GM12878 (cell line): Measurements from ENCODE around the gene SLC16A10. TPM values are rescaled to one million over a fixed set of nuclear protein-coding genes. Genes with fewer than 3 reads are reported as not detected.

Experiments
- CREB1 ChIP-seq: IDR thresholded peaks from 2 replicates; pipeline ENCODE4 v1.6.1; 2012; ENCODE audit warnings: low read depth, mild to moderate bottlenecking, inconsistent platforms
- HDAC2 ChIP-seq: fragments of 200-600 bp; sonication (generic); IDR thresholded peaks from 2 replicates; pipeline ENCODE4 v1.6.1; 2017
- IRF4 ChIP-seq: IDR thresholded peaks from 2 replicates; pipeline ENCODE4 v1.6.1; 2011; ENCODE audit warnings: low read depth, low read length
- JUND ChIP-seq: IDR thresholded peaks from 2 replicates; pipeline ENCODE4 v1.6.1; 2012; ENCODE audit warnings: low read depth, mild to moderate bottlenecking, low read length, improper control_type of control experiment, moderate library complexity
- MTA2 ChIP-seq: fragments of 450-650 bp; IDR thresholded peaks from 2 replicates; pipeline ENCODE4 v1.6.1; 2016; ENCODE audit warnings: low read depth, mild to moderate bottlenecking, moderate library complexity
- NR2C1 ChIP-seq: fragments of 450-650 bp; IDR thresholded peaks from 2 replicates; pipeline ENCODE4 v1.6.1; 2017; ENCODE audit warnings: antibody characterized with exemption, mild to moderate bottlenecking, moderate library complexity
- POLR2AphosphoS2 ChIP-seq: IDR thresholded peaks from 2 replicates; pipeline ENCODE4 v1.6.1; 2011; ENCODE audit warnings: low read depth, mild to moderate bottlenecking, low read length, improper control_type of control experiment, moderate library complexity
- RAD21 ChIP-seq: IDR thresholded peaks from 2 replicates; pipeline ENCODE4 v1.6.1; 2011; ENCODE audit warnings: mild to moderate bottlenecking, low read depth, low read length, moderate library complexity; ENCODE audit not compliant: insufficient read depth
- RELA ChIP-seq: fragments of 450-650 bp; IDR thresholded peaks from 2 replicates; pipeline ENCODE4 v1.8.0; 2014; ENCODE audit warnings: borderline replicate concordance; ENCODE audit not compliant: partially characterized antibody
- SIN3A ChIP-seq: IDR thresholded peaks from 2 replicates; pipeline ENCODE4 v1.6.1; 2012; ENCODE audit warnings: low read depth, low read length, improper control_type of control experiment
- SMC3 ChIP-seq: IDR thresholded peaks from 2 replicates; pipeline ENCODE4 v1.6.1; 2011; ENCODE audit warnings: low read length, improper control_type of control experiment, borderline replicate concordance
- SREBF2 ChIP-seq: IDR thresholded peaks from 2 replicates; pipeline ENCODE4 v1.6.1; 2012; ENCODE audit warnings: mild to moderate bottlenecking, low read length
- TCF3 ChIP-seq: IDR thresholded peaks from 2 replicates; pipeline ENCODE4 v1.6.1; 2012; ENCODE audit warnings: low read depth, mild to moderate bottlenecking, low read length, borderline replicate concordance; ENCODE audit not compliant: insufficient read depth
- polyA plus RNA-seq, 11 experiments: library from polyadenylated mRNA; depleted of rRNA in 4 of 11; unstranded in 6 of 11; stranded (reverse) in 5 of 11; fragments of >200 nt; fragmentation: Nextera tagmentation in 4 of 11; fragmentation: Illumina TruSeq in 1 of 11; extraction: Ambion mirVana in 4 of 11; extraction: Trizol in 1 of 11; gene quantifications; 1 replicate in 1 of 11; 2 replicates in 10 of 11; pipeline versions ENCODE4 v1.2.1 to v1.2.3, GENCODE V29; 2011 to 2016; ENCODE audit warnings: inconsistent platforms in 2 of 11, missing spikeins in 2 of 11, low read depth in 1 of 11
- total RNA-seq, 4 experiments: library from RNA; depleted of rRNA in 3 of 4; stranded (reverse); fragments of >200 nt in 3 of 4; fragmentation: Illumina TruSeq in 1 of 4; extraction: Trizol in 1 of 4; gene quantifications; 2 replicates each; pipeline versions ENCODE4 v1.2.1 to v1.2.3, GENCODE V29; 2013 to 2021
- TF ChIP-seq, protein P1 (sequence below): IDR thresholded peaks from 2 replicates; pipeline ENCODE4 v1.6.1; 2012; ENCODE audit warnings: low read depth, low read length, improper control_type of control experiment
- TF ChIP-seq, protein P2 (sequence below): IDR thresholded peaks from 2 replicates; pipeline ENCODE4 v1.6.1; 2012; ENCODE audit warnings: low read depth, low read length, improper control_type of control experiment
- TF ChIP-seq, protein P3 (sequence below): fragments of 450-650 bp; IDR thresholded peaks from 2 replicates; pipeline ENCODE4 v1.6.1; 2017; ENCODE audit warnings: mild to moderate bottlenecking, low read depth, inconsistent platforms; ENCODE audit not compliant: poor library complexity, severe bottlenecking
- TF ChIP-seq, protein P4 (sequence below): fragments of 450-650 bp; formaldehyde crosslinking; IDR thresholded peaks from 2 replicates; pipeline ENCODE4 v1.5.0; 2022; ENCODE audit warnings: mild to moderate bottlenecking, missing genetic modification characterization
- TF ChIP-seq, protein P5 (sequence below): fragments of 450-650 bp; IDR thresholded peaks from 2 replicates; pipeline ENCODE4 v1.6.1; 2018; ENCODE audit warnings: mild to moderate bottlenecking, low read depth, moderate library complexity; ENCODE audit not compliant: partially characterized antibody

SLC16A10 gene
- total and polyA plus RNA-seq, 10 of the 15 experiments (the other 5 are each of a cell fraction or from before 2014, with no cell fraction given) = 2.3 to 19.0 (median 8.0) TPM

DNA sequence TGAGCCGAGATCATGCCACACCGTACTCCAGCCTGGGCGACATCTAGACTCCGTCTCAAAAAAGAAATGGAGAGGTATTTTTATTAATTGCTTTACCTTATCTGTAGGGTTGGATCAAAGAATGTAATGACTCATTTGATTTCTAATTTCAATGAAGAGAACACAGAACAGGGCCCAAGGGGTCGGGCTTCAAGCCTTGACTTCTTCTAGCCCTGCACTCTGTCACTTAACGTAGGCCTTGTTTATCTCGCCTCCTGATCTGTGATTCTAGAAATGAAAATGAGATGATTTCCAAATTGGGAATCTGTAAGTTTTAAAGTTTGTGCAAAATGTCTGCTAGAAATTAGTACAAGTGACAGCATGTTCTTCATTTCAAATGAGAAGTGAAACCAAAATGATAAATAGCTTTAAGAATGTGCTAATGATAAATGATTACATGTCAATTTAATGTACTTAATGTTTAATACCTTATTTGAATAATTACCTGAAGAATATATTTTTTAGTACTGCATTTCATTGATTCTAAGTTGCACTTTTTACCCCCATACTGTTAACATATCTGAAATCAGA is 180.5 kb downstream of the SLC16A10 start (continued):
- TF ChIP-seq, protein P1, sequence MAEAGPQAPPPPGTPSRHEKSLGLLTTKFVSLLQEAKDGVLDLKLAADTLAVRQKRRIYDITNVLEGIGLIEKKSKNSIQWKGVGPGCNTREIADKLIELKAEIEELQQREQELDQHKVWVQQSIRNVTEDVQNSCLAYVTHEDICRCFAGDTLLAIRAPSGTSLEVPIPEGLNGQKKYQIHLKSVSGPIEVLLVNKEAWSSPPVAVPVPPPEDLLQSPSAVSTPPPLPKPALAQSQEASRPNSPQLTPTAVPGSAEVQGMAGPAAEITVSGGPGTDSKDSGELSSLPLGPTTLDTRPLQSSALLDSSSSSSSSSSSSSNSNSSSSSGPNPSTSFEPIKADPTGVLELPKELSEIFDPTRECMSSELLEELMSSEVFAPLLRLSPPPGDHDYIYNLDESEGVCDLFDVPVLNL = no peak
- TF ChIP-seq TCF3 = no peak
- TF ChIP-seq MTA2 = peak; percentile 86
- TF ChIP-seq RAD21 = no peak
- TF ChIP-seq, protein P2, sequence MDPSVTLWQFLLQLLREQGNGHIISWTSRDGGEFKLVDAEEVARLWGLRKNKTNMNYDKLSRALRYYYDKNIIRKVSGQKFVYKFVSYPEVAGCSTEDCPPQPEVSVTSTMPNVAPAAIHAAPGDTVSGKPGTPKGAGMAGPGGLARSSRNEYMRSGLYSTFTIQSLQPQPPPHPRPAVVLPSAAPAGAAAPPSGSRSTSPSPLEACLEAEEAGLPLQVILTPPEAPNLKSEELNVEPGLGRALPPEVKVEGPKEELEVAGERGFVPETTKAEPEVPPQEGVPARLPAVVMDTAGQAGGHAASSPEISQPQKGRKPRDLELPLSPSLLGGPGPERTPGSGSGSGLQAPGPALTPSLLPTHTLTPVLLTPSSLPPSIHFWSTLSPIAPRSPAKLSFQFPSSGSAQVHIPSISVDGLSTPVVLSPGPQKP = no peak
- TF ChIP-seq HDAC2 = no peak
- TF ChIP-seq RELA = no peak
- TF ChIP-seq SMC3 = no peak
- TF ChIP-seq IRF4 = no peak
- no peak for TF ChIP-seq SREBF2
- TF ChIP-seq, protein P3, sequence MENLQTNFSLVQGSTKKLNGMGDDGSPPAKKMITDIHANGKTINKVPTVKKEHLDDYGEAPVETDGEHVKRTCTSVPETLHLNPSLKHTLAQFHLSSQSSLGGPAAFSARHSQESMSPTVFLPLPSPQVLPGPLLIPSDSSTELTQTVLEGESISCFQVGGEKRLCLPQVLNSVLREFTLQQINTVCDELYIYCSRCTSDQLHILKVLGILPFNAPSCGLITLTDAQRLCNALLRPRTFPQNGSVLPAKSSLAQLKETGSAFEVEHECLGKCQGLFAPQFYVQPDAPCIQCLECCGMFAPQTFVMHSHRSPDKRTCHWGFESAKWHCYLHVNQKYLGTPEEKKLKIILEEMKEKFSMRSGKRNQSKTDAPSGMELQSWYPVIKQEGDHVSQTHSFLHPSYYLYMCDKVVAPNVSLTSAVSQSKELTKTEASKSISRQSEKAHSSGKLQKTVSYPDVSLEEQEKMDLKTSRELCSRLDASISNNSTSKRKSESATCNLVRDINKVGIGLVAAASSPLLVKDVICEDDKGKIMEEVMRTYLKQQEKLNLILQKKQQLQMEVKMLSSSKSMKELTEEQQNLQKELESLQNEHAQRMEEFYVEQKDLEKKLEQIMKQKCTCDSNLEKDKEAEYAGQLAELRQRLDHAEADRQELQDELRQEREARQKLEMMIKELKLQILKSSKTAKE = no peak
- TF ChIP-seq JUND = no peak
- TF ChIP-seq, protein P4, sequence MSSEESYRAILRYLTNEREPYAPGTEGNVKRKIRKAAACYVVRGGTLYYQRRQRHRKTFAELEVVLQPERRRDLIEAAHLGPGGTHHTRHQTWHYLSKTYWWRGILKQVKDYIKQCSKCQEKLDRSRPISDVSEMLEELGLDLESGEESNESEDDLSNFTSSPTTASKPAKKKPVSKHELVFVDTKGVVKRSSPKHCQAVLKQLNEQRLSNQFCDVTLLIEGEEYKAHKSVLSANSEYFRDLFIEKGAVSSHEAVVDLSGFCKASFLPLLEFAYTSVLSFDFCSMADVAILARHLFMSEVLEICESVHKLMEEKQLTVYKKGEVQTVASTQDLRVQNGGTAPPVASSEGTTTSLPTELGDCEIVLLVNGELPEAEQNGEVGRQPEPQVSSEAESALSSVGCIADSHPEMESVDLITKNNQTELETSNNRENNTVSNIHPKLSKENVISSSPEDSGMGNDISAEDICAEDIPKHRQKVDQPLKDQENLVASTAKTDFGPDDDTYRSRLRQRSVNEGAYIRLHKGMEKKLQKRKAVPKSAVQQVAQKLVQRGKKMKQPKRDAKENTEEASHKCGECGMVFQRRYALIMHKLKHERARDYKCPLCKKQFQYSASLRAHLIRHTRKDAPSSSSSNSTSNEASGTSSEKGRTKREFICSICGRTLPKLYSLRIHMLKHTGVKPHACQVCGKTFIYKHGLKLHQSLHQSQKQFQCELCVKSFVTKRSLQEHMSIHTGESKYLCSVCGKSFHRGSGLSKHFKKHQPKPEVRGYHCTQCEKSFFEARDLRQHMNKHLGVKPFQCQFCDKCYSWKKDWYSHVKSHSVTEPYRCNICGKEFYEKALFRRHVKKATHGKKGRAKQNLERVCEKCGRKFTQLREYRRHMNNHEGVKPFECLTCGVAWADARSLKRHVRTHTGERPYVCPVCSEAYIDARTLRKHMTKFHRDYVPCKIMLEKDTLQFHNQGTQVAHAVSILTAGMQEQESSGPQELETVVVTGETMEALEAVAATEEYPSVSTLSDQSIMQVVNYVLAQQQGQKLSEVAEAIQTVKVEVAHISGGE (CRISPR knock-in tag) = no peak
- TF ChIP-seq SIN3A = no peak
- no peak for TF ChIP-seq CREB1
- no peak for TF ChIP-seq POLR2AphosphoS2
- TF ChIP-seq NR2C1 = no peak
- TF ChIP-seq, protein P5, sequence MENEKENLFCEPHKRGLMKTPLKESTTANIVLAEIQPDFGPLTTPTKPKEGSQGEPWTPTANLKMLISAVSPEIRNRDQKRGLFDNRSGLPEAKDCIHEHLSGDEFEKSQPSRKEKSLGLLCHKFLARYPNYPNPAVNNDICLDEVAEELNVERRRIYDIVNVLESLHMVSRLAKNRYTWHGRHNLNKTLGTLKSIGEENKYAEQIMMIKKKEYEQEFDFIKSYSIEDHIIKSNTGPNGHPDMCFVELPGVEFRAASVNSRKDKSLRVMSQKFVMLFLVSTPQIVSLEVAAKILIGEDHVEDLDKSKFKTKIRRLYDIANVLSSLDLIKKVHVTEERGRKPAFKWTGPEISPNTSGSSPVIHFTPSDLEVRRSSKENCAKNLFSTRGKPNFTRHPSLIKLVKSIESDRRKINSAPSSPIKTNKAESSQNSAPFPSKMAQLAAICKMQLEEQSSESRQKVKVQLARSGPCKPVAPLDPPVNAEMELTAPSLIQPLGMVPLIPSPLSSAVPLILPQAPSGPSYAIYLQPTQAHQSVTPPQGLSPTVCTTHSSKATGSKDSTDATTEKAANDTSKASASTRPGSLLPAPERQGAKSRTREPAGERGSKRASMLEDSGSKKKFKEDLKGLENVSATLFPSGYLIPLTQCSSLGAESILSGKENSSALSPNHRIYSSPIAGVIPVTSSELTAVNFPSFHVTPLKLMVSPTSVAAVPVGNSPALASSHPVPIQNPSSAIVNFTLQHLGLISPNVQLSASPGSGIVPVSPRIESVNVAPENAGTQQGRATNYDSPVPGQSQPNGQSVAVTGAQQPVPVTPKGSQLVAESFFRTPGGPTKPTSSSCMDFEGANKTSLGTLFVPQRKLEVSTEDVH = no peak
